Esophagus muscularis mucosa (tissue), 4 donors: Measurements from ENCODE around the gene KLHL11. TPM values are rescaled to one million over a fixed set of nuclear protein-coding genes. Genes with fewer than 3 reads are reported as not detected.
A peak's percentile ranks its signal among the peaks of the same experiment; 100 is the strongest.
"Not testable (repeated sequence)": the region's sequence is repeated elsewhere in the genome, so short reads cannot be mapped to it uniquely, and the experiment has no call there.

Experiments used
- DNase-seq: peaks from one replicate; pipeline ENCODE4 v3.0.0-alpha.2; 2017; ENCODE audit errors: extremely low spot score
- H3K27ac ChIP-seq, 4 donors: fragments of 200-600 bp; sonication (generic); replicated peaks in 1 of 4; 1 replicate in 3 of 4; 2 replicates in 1 of 4; pipeline ENCODE4 v1.5.1; 2016 to 2019; ENCODE audit warnings: mild to moderate bottlenecking in 1 of 4
- H3K27me3 ChIP-seq, 4 donors: fragments of 200-600 bp; sonication (generic); one replicate each; pipeline versions ENCODE4 v1.5.1 to v1.6.0; 2016 to 2019
- H3K36me3 ChIP-seq, 4 donors: fragments of 200-600 bp; sonication (generic); one replicate each; pipeline ENCODE4 v1.5.1; 2016 to 2019
- H3K4me1 ChIP-seq, 4 donors: fragments of 200-600 bp; sonication (generic); one replicate each; pipeline ENCODE4 v1.5.1; 2016 to 2019
- H3K4me3 ChIP-seq, 4 donors: fragments of 200-600 bp; sonication (generic); 1 replicate in 2 of 4; 2 replicates in 2 of 4; pipeline ENCODE4 v1.5.1; 2016 to 2019; ENCODE audit warnings: mild to moderate bottlenecking in 4 of 4, moderate library complexity in 1 of 4
- H3K9me3 ChIP-seq, 4 donors: fragments of 200-600 bp; sonication (generic); 1 replicate in 3 of 4; 2 replicates in 1 of 4; pipeline ENCODE4 v1.5.1; 2016 to 2019
- EP300 ChIP-seq: sonication (generic); formaldehyde crosslinking; IDR thresholded peaks from one replicate; pipeline ENCODE4 v1.6.1; 2017; ENCODE audit warnings: antibody characterized with exemption
- POLR2A ChIP-seq: fragments of 450-650 bp; IDR thresholded peaks from one replicate; pipeline ENCODE4 v1.6.1; 2017; ENCODE audit warnings: antibody characterized with exemption, moderate library complexity, mild to moderate bottlenecking, low read depth
- POLR2AphosphoS5 ChIP-seq, 2 donors: sonication (generic); formaldehyde crosslinking; IDR thresholded peaks; one replicate each; pipeline ENCODE4 v1.6.1; 2017; ENCODE audit warnings: antibody characterized with exemption in 2 of 2
- WGBS: methylation state at CpG from one replicate; pipeline ENCODE4 v1.1.5; 2018; 5-methylcytosine and 5-hydroxymethylcytosine counted together
- intact Hi-C: fragments of 100-400 bp; cut with DNase I; formaldehyde crosslinking; loops from one replicate; pipeline ENCODE4 v1.15.1; 2023
- total RNA-seq, 4 donors: library from RNA; depleted of rRNA; stranded (reverse); fragments of >200 nt; gene quantifications; one replicate each; pipeline versions ENCODE4 v1.1.0 to v1.2.1, GENCODE V29; 2016
- TF ChIP-seq, protein P1 (sequence below), 3 experiments: fragments of 200-600 bp in 2 of 3; fragments of 450-650 bp in 1 of 3; sonication (generic) in 2 of 3; IDR thresholded peaks; one replicate each; pipeline ENCODE4 v1.5.1; 2017 to 2019; ENCODE audit warnings: antibody characterized with exemption in 3 of 3, mild to moderate bottlenecking in 2 of 3, moderate library complexity in 1 of 3

KLHL11 gene
- total RNA-seq, 4 donors from 2014 or later = 12.4 to 24.2 (median 17.2) TPM

DNA sequence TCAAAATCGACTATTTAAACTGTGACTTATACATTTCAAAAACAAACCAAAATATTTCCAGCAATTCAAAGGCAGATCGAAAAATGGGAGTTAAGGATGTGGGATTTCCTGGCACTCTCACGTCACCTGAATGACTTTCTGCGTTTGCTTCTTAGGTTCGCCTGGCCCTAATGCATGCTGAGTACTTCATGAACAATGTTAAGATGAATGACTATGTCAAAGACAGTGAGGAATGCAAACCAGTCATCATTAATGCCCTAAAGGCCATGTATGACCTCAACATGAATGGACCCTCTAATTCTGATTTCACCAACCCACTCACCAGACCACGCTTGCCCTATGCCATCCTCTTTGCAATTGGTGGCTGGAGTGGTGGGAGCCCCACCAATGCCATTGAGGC lies 20.3 kb downstream of the KLHL11 start:
- TF ChIP-seq, protein P1, sequence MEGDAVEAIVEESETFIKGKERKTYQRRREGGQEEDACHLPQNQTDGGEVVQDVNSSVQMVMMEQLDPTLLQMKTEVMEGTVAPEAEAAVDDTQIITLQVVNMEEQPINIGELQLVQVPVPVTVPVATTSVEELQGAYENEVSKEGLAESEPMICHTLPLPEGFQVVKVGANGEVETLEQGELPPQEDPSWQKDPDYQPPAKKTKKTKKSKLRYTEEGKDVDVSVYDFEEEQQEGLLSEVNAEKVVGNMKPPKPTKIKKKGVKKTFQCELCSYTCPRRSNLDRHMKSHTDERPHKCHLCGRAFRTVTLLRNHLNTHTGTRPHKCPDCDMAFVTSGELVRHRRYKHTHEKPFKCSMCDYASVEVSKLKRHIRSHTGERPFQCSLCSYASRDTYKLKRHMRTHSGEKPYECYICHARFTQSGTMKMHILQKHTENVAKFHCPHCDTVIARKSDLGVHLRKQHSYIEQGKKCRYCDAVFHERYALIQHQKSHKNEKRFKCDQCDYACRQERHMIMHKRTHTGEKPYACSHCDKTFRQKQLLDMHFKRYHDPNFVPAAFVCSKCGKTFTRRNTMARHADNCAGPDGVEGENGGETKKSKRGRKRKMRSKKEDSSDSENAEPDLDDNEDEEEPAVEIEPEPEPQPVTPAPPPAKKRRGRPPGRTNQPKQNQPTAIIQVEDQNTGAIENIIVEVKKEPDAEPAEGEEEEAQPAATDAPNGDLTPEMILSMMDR (IDR thresholded peaks at IDR 0.05) = no peak
- TF ChIP-seq POLR2AphosphoS5 (IDR thresholded peaks at IDR 0.05) = no peak
- TF ChIP-seq EP300 = no peak
- no peak for TF ChIP-seq POLR2A
- intact Hi-C loops = no loop called here
- H3K36me3 ChIP-seq = peaks cover 0 to 4% (median 0%) of the 10 kb centered on the region in 4 donors
- no peak overlapping the region for H3K4me3 ChIP-seq
- no peaks in the 10 kb centered on the region for H3K9me3 ChIP-seq
- no peaks in the 10 kb centered on the region for H3K27me3 ChIP-seq
- peaks cover 7 to 20% (median 16%) of the 10 kb centered on the region in 4 donors for H3K4me1 ChIP-seq
- no peak for DNase-seq
- no peak overlapping the region for H3K27ac ChIP-seq
- 93% methylated on average over 6 of the region's 6 CpGs for WGBS

DNA sequence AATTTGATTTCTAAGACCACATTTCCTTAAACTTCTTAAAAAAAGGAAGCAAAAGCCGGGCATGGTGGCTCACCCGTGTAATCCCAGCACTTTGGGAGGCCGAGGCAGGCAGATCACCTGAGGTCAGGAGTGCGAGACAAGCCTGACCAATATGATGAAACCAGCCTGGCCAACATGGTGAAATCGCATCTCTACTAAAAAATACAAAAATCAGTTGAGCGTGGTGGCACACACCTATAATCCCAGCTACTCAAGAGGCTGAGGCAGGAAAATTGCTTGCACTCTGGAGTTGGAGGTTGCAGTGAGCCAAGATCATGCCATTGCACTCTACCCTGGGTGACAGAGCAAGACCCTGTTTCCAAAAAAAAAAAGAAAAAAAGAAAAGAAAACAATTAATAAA lies 24.4 kb downstream of the KLHL11 start:
- H3K9me3 ChIP-seq, DNase-seq, intact Hi-C loops, H3K4me1 ChIP-seq, H3K27ac ChIP-seq, H3K4me3 ChIP-seq, H3K36me3 ChIP-seq, H3K27me3 ChIP-seq: not testable (repeated sequence)
- 93% methylated on average over 6 of the region's 6 CpGs for WGBS

DNA sequence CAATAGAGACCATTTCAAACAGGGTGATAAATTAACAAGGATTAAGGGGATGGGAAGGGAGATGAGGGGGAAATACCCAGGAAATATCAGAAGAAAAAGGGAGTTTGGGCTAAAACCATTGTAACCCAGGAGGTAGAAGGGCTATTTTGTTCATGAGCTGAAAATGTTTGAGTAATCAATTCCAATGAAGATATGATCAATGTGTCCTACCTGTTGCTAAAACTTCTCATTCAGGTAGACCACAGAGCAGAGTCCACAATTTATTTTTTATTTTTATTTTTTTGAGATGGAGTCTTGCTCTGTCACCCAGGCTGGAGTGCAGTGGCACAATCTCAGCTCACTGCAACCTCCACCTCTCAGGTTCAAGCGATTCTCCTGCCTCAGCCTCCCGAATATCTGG lies 25.8 kb downstream of the KLHL11 start:
- H3K4me3 ChIP-seq, H3K27ac ChIP-seq, H3K36me3 ChIP-seq, H3K9me3 ChIP-seq, H3K27me3 ChIP-seq, DNase-seq, intact Hi-C loops: not testable (repeated sequence)
- peaks cover 11 to 19% (median 17%) of the 10 kb centered on the region in 4 donors for H3K4me1 ChIP-seq
- 98% methylated on average over 2 of the region's 2 CpGs for WGBS

DNA sequence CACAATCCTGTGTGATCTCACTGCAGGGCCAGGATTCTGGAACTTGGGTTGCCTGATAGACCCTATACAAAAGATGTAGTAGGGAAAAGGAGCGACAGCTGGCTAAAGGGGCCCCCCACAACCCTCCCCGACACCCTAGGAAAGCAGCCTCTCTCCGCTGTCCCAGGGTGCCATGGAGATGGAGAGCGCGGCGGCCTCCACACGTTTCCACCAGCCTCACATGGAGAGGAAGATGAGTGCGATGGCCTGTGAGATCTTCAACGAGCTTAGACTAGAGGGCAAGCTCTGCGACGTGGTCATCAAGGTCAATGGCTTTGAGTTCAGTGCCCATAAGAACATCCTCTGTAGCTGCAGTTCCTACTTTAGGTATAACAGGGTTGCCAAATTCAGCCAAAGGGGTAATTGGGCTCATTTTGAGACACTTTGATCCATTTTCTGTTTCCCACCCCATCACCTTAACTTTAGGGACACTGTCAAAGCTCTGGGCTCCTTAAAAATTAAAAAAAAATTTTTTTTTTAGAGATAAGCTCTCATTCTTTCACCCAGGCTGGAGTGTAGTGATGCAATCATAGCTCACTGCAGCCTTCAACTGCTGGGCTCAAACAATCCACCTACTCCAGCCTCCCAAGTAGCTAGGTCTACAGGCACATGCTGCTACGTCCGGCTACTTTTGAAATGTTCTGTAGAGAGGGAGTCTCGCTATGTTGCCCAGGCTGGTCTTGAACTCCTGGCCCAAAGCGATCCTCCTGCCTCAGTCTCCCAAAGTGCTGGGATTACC lies 27.3 kb downstream of the KLHL11 start, which contains the start of gene KLHL10:
Gene KLHL10 (plus strand): TSS at position 65 of the 778 bp plus-strand sequence. CDS start 108 bp downstream, at position 173.
- WGBS = 96% methylated on average over 15 of the region's 15 CpGs
- intact Hi-C loops = no loop called here
- no peak for DNase-seq
- Histone ChIP-seq H3K4me3 (peak within 1 kb of the TSS; percentile 88 to 98 (median 91)), H3K27me3 (no peaks in the 10 kb centered on the region), H3K4me1 (peaks cover 11 to 22% (median 19%) of the 10 kb centered on the region in 4 donors), H3K27ac (peak within 1 kb of the TSS; percentile 87 to 91 (median 87)), H3K36me3 (peaks cover 0 to 7% (median 3%) of the 10 kb centered on the region in 4 donors), H3K9me3 (no peaks in the 10 kb centered on the region)
- TF ChIP-seq EP300 (no peak), POLR2A (no peak), POLR2AphosphoS5 (IDR thresholded peaks at IDR 0.05) (no peak)
- TF ChIP-seq, protein P1 (IDR thresholded peaks at IDR 0.05) = no peak

DNA sequence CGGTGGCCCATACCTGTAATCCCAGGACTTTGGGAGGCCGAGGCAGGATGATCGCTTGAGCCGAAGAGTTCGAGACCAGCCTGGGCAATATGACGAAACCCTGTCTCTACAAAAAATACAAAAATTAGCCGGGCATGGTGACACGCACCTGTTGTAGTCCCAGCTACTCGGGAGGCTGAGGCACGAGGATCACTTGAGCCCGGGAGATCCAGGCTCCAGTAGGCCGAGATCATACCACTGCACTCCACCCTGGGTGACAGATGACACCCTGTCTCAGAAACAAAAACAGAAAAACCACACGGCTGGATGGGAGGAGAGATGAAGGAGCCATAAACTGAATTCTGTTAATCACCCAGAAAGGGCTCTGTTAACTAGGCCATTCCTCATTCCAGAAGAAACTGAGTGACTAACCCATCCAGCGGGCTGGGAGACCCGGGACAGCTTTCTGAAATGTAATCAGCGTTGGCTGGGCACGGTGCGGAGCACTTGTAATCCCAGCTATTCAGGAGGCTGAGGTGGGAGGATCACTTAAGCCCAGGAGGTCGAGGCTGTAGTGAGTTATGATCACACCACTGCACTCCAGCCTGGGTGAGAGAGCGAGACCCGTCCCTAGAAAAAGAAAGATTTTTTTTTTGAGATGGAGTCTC lies 28.6 kb downstream of the KLHL11 start:
- H3K36me3 ChIP-seq = peaks cover 5 to 18% (median 12%) of the 10 kb centered on the region in 4 donors
- H3K4me1 ChIP-seq = peaks cover 11 to 22% (median 19%) of the 10 kb centered on the region in 4 donors
- no peak for DNase-seq
- intact Hi-C loops = no loop called here
- peak overlapping the region; percentile 88 to 98 (median 91) for H3K4me3 ChIP-seq
- no peaks in the 10 kb centered on the region for H3K9me3 ChIP-seq
- WGBS = 58% methylated on average over 16 of the region's 21 CpGs
- peak overlapping the region; percentile 87 to 91 (median 87) for H3K27ac ChIP-seq
- TF ChIP-seq, protein P1 (IDR thresholded peaks at IDR 0.05) = no peak
- TF ChIP-seq EP300 = no peak
- no peak for TF ChIP-seq POLR2A
- TF ChIP-seq POLR2AphosphoS5 (IDR thresholded peaks at IDR 0.05) = no peak
- no peaks in the 10 kb centered on the region for H3K27me3 ChIP-seq
